Panc1 (cell line): ENCODE measurements around the gene ZNF497.

Source experiments
- CTCF ChIP-seq: fragments of 450-650 bp; IDR thresholded peaks from 2 replicates; pipeline ENCODE4 v1.5.1; 2017; ENCODE audit warnings: mild to moderate bottlenecking
- POLR2AphosphoS5 ChIP-seq: IDR thresholded peaks from 2 replicates; pipeline ENCODE4 v1.6.1; 2012; ENCODE audit warnings: mild to moderate bottlenecking, low read depth, low read length, moderate library complexity
- REST ChIP-seq, 2 experiments: IDR thresholded peaks; 2 replicates each; pipeline ENCODE4 v1.6.1; 2011 to 2012; ENCODE audit warnings: low read depth in 2 of 2, control low read depth in 1 of 2, low read length in 1 of 2, mild to moderate bottlenecking in 1 of 2, moderate library complexity in 1 of 2; ENCODE audit not compliant: insufficient read depth in 1 of 2
- TCF7L2 ChIP-seq: IDR thresholded peaks from 2 replicates; pipeline ENCODE4 v1.6.1; 2011; ENCODE audit warnings: mild to moderate bottlenecking, low read depth, low read length, inconsistent platforms

GRCh38 chr19:58393725-58394033 lies 31.1 kb upstream of the ZNF497 start:
- no peak for TF ChIP-seq CTCF
- no peak for TF ChIP-seq POLR2AphosphoS5
- no peak for TF ChIP-seq TCF7L2
- TF ChIP-seq REST (IDR thresholded peaks at IDR 0.05; ENCODE audit: insufficient read depth in 1 of 2, low read depth in 2 of 2, low read length in 1 of 2), result no peak
